Stomach (tissue), 4 donors: Measurements from ENCODE around the gene TAS2R10.

Source experiments
- CTCF ChIP-seq, 7 experiments: fragments of 450-650 bp in 4 of 7; fragments of 200-600 bp in 3 of 7; sonication (generic) in 3 of 7; IDR thresholded peaks; one replicate each; pipeline ENCODE4 v1.5.1; 2016 to 2019; ENCODE audit warnings: antibody characterized with exemption in 7 of 7, control low read depth in 2 of 7, mild to moderate bottlenecking in 1 of 7
- POLR2AphosphoS5 ChIP-seq, 3 donors: sonication (generic); formaldehyde crosslinking; IDR thresholded peaks; one replicate each; pipeline ENCODE4 v1.6.1; 2016; ENCODE audit warnings: antibody characterized with exemption in 3 of 3

- TF ChIP-seq CTCF (IDR thresholded peaks at IDR 0.05): no peak
- no peak for TF ChIP-seq POLR2AphosphoS5 (IDR thresholded peaks at IDR 0.05)
These were observed 21.6 kb upstream of the TAS2R10 start for GRCh38 chr12:10847744-10848143.
